Activated naive CD8-positive, alpha-beta T cell treated with anti-CD3 and anti-CD28 coated beads for 36 hours (primary cell): Measurements from ENCODE around the gene SLC6A12. TPM values are rescaled to one million over a fixed set of nuclear protein-coding genes. Genes with fewer than 3 reads are reported as not detected.
A peak's percentile ranks its signal among the peaks of the same experiment; 100 is the strongest.

Source experiments
- DNase-seq: peaks from one replicate; pipeline ENCODE4 v3.0.0; 2021
- H3K27ac Mint-ChIP-seq: one replicate; pipeline ENCODE4 v1.8.0; 2022; ENCODE audit warnings: mild to moderate bottlenecking, moderate library complexity, mixed read lengths
- H3K27me3 Mint-ChIP-seq: one replicate; pipeline ENCODE4 v1.8.0; 2022; ENCODE audit warnings: mild to moderate bottlenecking, mixed read lengths
- H3K36me3 Mint-ChIP-seq: one replicate; pipeline ENCODE4 v1.8.0; 2021; ENCODE audit warnings: mild to moderate bottlenecking, mixed read lengths
- H3K4me1 Mint-ChIP-seq: one replicate; pipeline ENCODE4 v1.8.0; 2021; ENCODE audit warnings: mixed read lengths
- H3K4me3 Mint-ChIP-seq: one replicate; pipeline ENCODE4 v1.8.0; 2022; ENCODE audit warnings: mild to moderate bottlenecking, moderate library complexity, mixed read lengths
- H3K9me3 Mint-ChIP-seq: one replicate; pipeline ENCODE4 v1.8.0; 2022; ENCODE audit warnings: mixed read lengths
- total RNA-seq, 2 experiments: library from RNA; stranded (reverse); gene quantifications; one replicate each; pipeline ENCODE4 v1.2.3, GENCODE V29; 2021

The SLC6A12 gene
- total RNA-seq, 2 experiments from 2014 or later, result not detected

DNA sequence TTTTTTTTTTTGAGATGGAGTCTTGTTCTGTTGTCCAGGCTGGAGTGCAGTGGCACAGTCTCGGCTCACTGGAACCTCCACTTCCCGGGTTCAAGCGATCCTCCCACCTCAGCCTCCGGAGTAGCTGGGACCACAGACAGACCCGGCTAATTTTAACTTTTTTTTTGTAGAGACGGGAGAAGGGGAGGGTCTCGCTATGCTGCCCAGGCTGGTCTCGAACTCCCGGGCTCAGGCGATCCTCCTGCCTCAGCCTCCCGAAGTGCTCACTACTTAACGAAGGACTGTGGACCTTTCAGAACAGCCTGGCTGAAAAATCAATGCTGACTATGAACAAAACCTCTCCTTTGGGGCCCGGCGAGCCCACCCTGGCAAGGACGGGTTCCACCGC is 10.9 kb downstream of the SLC6A12 start:
- Mint-ChIP-seq H3K4me3 (no peak overlapping the region), H3K9me3 (no peaks in the 10 kb centered on the region), H3K36me3 (no peaks in the 10 kb centered on the region), H3K27ac (no peak overlapping the region), H3K27me3 (peaks cover 57% of the 10 kb centered on the region), H3K4me1 (no peaks in the 10 kb centered on the region)
- DNase-seq, result no peak

DNA sequence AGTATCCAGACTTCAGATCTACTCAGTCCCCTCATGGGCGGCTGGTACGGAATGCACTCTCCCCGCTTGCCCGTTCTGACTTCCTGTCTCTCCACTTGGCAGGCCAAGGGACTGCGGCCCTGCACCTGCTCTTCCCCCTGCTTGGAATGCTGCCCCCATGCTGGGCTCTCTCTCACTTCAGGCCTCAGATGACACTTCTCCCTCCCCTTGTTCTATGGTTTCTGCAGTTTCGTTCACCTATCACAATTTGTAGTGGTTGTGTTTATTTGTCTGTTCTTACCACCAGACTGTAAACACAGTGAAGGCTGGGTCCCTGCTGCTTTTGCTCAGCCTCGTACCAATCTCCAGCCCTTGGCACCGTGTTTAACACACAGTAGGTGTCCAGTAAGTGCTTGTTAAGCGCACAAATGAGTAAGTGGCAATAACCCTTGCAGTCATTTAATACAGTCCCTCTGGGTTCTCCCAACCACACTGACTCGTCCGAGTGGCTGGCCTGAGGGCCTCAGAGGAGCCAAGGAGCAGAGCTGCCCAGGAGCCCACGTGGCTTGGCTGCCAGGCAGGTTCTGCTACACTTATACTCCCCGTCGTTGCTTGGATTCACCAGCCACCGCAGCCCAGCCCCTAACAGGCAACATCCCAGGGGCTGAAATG is 11.8 kb downstream of the SLC6A12 start:
- Mint-ChIP-seq H3K4me3 (no peak overlapping the region), H3K4me1 (no peaks in the 10 kb centered on the region), H3K27me3 (peaks cover 56% of the 10 kb centered on the region), H3K36me3 (no peaks in the 10 kb centered on the region), H3K27ac (no peak overlapping the region), H3K9me3 (no peaks in the 10 kb centered on the region)
- no peak for DNase-seq

DNA sequence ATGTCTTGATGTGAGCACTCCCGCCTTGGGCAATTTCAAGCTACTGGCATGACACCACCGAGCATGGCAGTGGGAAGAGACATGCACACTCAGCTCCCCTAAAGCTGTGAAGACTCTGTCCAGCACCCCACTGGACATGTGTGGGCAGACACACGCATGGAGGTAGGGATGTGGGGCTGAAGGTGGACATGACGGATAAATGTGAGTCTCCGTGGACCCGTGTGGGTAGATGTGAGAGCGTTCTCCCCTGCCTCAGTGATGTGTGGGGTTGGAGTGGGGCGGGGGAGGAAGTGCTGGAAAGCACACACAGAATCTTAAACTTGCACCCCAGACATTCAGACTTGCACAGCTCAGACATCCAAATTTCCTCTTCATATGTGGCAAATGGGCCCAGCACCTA is 12.6 kb downstream of the SLC6A12 start:
- no peak for DNase-seq
- Mint-ChIP-seq H3K27ac (no peak overlapping the region), H3K4me1 (no peaks in the 10 kb centered on the region), H3K9me3 (no peaks in the 10 kb centered on the region), H3K4me3 (no peak overlapping the region), H3K36me3 (no peaks in the 10 kb centered on the region), H3K27me3 (peaks cover 50% of the 10 kb centered on the region)

DNA sequence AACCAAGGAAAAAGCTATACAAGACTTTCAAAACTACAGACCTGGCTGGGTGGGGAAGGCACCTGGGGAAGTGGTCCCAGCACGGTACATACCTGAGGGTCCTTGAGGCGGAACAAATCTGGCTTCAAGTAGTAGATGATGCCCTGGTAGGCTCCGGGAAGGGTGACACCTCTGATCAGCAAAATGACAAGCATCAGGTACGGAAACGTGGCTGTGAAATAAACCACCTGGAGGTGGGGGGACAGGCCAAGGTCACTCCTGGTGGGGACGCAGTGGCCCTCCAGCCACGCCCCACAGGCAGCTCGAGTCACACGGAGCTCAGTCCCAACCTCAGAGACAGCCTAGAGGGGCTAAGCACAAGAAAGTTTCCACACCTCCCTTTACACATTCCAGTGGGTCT is 15.3 kb downstream of the SLC6A12 start:
- Mint-ChIP-seq H3K36me3 (no peaks in the 10 kb centered on the region), H3K4me3 (no peak overlapping the region), H3K27ac (no peak overlapping the region), H3K4me1 (no peaks in the 10 kb centered on the region), H3K9me3 (no peaks in the 10 kb centered on the region), H3K27me3 (peaks cover 25% of the 10 kb centered on the region)
- DNase-seq, result no peak

DNA sequence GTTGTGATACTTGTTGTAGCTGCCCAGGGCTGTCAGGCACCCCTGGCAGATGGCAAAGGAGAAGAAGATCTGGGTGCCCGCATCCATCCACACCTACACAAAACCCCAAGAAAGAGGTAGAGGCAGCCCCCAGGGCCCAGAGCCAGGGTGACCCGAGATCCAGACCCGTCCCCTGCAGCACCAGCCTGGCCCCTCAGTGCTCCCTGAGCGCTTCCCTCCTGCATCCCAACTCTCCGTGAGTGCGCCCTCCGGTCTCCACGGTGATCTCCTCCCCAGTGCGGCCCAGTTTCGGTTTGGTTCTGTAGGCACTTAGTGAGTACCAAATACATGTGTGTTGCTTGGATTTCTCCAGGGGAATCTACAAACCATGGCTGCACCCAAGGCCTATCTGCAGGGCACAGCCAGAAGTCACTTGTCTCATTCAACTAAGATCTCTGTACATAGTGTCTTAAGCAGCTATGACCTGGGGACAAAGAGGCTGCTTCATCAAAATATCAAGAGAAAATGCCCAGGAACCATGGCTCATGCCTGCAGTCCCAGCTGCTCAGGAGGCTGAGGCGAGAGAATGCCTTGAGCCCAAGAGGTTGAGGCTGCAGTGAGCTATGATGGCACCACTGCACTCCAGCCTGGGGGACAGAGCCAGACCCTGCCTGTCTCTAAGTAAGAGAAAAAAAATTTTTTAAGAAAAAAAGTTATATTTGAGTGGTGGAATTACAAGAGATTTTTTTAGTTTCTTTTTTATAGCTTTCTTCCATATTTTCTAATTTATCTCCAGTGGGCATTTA is 15.9 kb downstream of the SLC6A12 start:
- Mint-ChIP-seq H3K9me3 (no peaks in the 10 kb centered on the region), H3K27ac (no peak overlapping the region), H3K4me3 (no peak overlapping the region), H3K27me3 (peaks cover 23% of the 10 kb centered on the region), H3K36me3 (no peaks in the 10 kb centered on the region), H3K4me1 (no peaks in the 10 kb centered on the region)
- no peak for DNase-seq

DNA sequence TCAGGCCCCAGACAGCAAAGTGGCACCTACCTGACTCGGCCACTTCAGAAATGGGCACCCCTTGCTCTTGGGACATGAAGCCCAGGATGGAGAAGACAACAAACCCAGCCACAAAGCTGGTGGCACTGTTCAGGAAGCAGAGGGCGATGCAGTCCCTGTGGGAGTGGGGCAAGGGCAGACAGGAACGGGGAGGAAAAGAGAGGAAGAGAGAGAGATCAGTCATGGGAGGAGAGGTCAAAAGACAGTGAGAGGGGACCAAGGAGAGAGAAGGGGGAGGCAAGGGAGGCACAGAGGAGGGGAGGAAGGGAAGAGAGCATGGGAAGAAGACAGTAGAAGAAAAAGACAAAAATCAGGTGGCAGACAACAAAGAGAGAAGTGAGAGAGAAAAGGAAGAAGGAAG is 16.6 kb downstream of the SLC6A12 start:
- Mint-ChIP-seq H3K27ac (no peak overlapping the region), H3K4me1 (no peaks in the 10 kb centered on the region), H3K36me3 (no peaks in the 10 kb centered on the region), H3K9me3 (no peaks in the 10 kb centered on the region), H3K27me3 (peaks cover 18% of the 10 kb centered on the region), H3K4me3 (no peak overlapping the region)
- no peak for DNase-seq

DNA sequence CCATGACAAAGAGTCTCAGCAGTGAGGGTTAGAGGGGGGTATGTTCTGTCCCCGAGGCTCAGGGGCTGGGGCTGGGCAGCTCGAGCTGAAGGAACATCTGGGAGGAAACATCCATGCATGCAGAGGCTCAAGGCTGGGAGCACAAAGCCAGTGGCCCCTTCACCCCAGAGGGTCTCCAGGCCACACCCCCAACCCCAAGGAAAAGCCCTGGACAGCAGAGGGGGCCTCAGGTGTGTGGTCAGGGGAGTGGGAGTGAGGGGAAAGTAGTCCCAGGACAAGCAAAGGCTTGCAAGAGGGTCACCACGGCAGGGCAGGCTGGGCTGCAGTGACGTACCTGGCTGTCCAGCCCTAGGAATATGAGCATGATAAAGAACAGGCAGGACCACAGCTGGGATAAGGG is 17.5 kb downstream of the SLC6A12 start:
- no peak overlapping the region for H3K27ac Mint-ChIP-seq
- no peaks in the 10 kb centered on the region for H3K9me3 Mint-ChIP-seq
- no peaks in the 10 kb centered on the region for H3K36me3 Mint-ChIP-seq
- H3K4me3 Mint-ChIP-seq, result no peak overlapping the region
- H3K4me1 Mint-ChIP-seq, result no peaks in the 10 kb centered on the region
- no peak for DNase-seq
- H3K27me3 Mint-ChIP-seq, result peaks cover 14% of the 10 kb centered on the region

DNA sequence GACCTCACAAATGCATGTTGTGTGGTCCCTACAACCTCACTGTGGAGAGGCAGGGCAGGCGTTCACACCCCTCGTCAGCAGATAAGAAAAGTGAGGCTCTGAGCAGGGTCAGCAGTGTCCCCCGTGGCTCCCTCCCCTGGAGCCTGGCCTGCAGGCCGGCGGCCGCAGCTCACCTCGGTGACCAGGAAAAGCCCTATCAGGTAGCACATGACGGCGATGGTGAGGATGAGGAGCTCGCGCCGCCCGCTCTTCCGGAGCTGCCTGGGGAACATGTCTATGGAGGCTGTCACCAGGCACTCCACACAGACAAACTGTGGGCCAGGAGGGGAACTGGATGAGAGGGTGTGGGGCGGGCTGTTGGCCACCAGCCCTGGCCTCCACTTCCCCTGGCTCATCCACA is 18.0 kb downstream of the SLC6A12 start:
- no peaks in the 10 kb centered on the region for H3K9me3 Mint-ChIP-seq
- H3K36me3 Mint-ChIP-seq, result no peaks in the 10 kb centered on the region
- H3K27ac Mint-ChIP-seq, result no peak overlapping the region
- H3K4me1 Mint-ChIP-seq, result no peaks in the 10 kb centered on the region
- peaks cover 9% of the 10 kb centered on the region for H3K27me3 Mint-ChIP-seq
- no peak for DNase-seq
- no peak overlapping the region for H3K4me3 Mint-ChIP-seq

DNA sequence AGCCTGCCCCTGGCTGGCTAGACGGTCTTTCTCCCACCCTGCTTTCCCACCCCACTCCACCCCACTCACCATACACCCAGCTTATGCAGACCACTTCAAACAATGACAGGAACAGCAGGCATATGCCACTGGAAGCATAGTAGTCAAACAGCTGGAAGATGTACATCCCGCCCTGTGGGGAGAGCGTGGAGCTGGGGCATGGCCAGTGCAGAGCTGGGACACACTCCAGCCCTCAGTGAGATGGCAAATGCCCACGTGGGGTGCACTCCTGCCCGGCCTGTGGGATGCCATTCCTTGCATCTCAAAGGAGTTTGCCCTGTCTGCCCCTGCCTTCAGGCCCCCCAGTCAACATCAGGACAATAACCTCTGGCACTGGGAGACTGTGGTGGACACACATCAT is 18.8 kb downstream of the SLC6A12 start:
- Mint-ChIP-seq H3K9me3 (no peaks in the 10 kb centered on the region), H3K36me3 (no peaks in the 10 kb centered on the region), H3K4me3 (no peak overlapping the region), H3K4me1 (no peaks in the 10 kb centered on the region), H3K27me3 (peaks cover 9% of the 10 kb centered on the region), H3K27ac (no peak overlapping the region)
- no peak for DNase-seq

DNA sequence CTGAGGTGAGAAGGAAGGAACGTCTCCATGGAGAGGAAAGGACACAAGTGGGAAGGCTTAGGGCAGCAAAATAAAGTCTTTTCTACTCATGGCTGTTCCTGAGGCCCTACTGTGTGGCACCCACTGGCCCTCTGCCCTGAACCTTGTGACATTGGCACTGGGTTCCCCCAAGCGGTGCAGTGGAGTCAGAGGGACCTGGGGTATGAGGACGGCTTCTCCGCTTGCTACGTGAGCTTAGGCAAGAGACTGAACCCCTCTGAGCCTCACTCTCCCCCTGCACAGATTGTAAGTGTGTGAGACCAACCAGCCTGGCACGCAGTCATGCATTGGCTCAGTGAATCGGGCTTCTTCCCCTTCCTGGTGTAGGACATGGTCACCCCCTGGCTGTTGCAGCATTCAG is 19.7 kb downstream of the SLC6A12 start:
- H3K9me3 Mint-ChIP-seq, result no peaks in the 10 kb centered on the region
- no peak overlapping the region for H3K4me3 Mint-ChIP-seq
- no peak overlapping the region for H3K27ac Mint-ChIP-seq
- no peaks in the 10 kb centered on the region for H3K36me3 Mint-ChIP-seq
- peaks cover 18% of the 10 kb centered on the region for H3K27me3 Mint-ChIP-seq
- no peak for DNase-seq
- no peaks in the 10 kb centered on the region for H3K4me1 Mint-ChIP-seq

DNA sequence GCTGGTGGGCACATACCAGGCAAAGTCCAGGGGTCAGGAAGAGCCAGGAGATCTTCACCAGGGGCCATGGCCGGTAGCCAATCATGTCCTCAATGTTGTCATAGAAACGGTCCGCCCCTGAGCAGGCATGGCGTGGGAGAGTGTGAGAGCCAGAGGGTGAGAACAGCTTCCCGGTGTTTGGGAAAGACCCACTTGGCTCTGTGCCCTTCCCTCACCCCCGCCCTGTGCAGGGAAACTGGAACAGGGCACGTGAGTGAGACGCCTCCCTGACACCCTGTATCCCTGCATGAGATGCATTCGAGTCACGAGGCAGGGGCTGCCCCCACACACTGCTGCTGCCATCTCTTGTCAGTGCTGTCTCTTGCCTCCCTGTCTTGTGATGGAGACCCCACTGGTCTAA is 20.7 kb downstream of the SLC6A12 start:
- no peak for DNase-seq
- Mint-ChIP-seq H3K4me1 (peaks cover 1% of the 10 kb centered on the region), H3K27me3 (peaks cover 23% of the 10 kb centered on the region), H3K36me3 (no peaks in the 10 kb centered on the region), H3K4me3 (no peak overlapping the region), H3K9me3 (no peaks in the 10 kb centered on the region), H3K27ac (no peak overlapping the region)

DNA sequence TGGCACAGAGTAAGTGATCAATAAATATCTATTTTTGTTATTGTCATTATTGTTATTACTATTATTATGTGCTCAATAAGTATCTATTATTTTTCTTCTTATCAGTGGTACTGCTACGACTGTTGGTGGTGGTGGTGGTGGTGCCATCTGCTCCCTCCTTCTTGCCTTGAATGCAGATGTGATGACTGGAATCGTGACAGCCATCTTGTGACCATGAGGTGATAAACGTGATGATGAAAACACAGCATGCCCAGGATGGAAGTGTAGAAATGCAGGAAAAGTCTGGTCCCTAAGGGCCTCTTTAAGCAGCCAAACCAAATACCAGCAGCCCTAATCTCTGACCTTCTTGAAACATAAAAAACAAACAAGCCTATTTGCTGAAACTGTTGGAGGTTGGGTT is 22.4 kb downstream of the SLC6A12 start:
- H3K27me3 Mint-ChIP-seq, result peaks cover 23% of the 10 kb centered on the region
- no peaks in the 10 kb centered on the region for H3K9me3 Mint-ChIP-seq
- no peaks in the 10 kb centered on the region for H3K36me3 Mint-ChIP-seq
- H3K4me3 Mint-ChIP-seq, result no peak overlapping the region
- H3K27ac Mint-ChIP-seq, result no peak overlapping the region
- H3K4me1 Mint-ChIP-seq, result peaks cover 1% of the 10 kb centered on the region
- no peak for DNase-seq

DNA sequence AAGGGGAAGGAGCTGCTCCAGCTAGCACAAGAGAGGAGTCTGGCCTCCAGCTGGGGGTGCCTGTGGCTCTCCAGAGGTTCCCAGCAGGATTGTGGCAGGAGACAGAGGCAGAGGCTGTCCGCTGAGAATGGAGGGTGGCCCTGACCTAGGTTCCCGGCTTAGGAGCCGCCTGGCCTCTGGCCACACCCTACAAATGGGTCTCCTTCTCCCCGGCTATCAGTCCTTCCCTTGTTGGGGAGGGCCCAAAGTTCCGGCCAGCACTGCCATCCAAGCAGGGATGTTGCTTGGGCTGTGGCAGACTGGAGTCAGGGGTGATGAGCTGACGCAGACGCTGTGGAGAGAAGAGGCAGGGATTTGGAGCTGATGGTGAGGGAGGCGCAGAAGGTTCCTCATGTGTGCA is 23.1 kb downstream of the SLC6A12 start:
- Mint-ChIP-seq H3K27ac (no peak overlapping the region), H3K27me3 (peaks cover 27% of the 10 kb centered on the region), H3K4me1 (peaks cover 1% of the 10 kb centered on the region), H3K4me3 (no peak overlapping the region), H3K9me3 (no peaks in the 10 kb centered on the region), H3K36me3 (no peaks in the 10 kb centered on the region)
- DNase-seq, result no peak

DNA sequence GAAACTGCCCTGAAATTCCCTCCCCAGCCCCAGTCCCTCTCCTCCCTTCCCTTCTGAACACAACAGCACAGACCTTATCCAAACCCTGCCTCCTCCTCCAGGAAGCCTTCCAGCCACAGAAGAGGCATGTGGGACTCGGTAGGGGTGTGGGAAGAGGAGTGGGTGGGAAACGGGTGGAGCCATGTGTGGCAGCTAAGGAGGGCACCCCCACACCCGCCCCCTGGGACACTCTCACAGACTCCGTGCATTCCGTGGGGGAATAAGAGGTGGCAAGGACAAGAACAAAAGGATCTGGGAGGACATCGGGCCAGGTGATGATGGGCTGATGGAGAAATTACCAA is 24.4 kb downstream of the SLC6A12 start:
- no peak for DNase-seq
- H3K36me3 Mint-ChIP-seq, result no peaks in the 10 kb centered on the region
- H3K9me3 Mint-ChIP-seq, result no peaks in the 10 kb centered on the region
- peaks cover 33% of the 10 kb centered on the region for H3K27me3 Mint-ChIP-seq
- peaks cover 1% of the 10 kb centered on the region for H3K4me1 Mint-ChIP-seq
- H3K4me3 Mint-ChIP-seq, result no peak overlapping the region
- H3K27ac Mint-ChIP-seq, result no peak overlapping the region

DNA sequence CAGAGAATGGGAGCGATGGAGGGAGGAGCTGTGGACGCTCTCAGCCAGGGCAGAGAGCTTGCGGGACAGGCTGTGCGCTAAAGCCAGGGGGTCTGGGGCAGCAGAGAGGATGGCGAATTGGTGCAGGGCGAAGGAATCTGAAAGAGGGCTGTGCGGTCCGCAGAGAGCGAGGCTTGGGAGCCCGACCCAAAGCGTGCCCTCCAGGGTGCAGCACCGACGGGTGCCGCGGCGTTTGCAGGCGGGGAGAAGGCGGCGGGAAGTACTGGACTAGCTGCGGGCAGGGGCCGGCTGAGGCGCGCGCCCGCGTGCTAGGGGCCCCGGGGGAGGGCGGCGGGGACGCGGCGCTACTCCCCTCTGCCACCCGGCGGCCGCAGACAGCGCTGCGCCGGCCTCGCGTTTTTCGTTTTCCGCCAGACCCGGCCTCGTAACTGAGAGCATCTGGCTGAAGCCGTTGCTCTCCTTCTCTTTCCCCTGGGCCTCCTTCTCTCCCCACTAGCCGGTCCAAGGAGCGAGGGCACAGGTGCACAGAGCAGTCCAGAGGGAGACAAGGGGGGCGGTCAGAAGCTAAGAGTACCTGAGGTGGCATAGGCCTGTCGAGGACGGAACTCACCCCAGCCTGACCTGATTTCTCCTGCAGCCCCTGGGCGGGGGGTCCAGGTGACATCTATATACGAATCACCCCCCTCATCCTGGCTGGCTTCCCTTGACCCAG is 24.9 kb downstream of the SLC6A12 start:
- Mint-ChIP-seq H3K4me1 (peaks cover 1% of the 10 kb centered on the region), H3K36me3 (no peaks in the 10 kb centered on the region), H3K4me3 (peak overlapping the region; percentile 62), H3K27ac (no peak overlapping the region), H3K9me3 (no peaks in the 10 kb centered on the region), H3K27me3 (peaks cover 33% of the 10 kb centered on the region)
- peak; percentile 66 for DNase-seq
